ENCODE measurements around the gene NLRP2B.

DNA sequence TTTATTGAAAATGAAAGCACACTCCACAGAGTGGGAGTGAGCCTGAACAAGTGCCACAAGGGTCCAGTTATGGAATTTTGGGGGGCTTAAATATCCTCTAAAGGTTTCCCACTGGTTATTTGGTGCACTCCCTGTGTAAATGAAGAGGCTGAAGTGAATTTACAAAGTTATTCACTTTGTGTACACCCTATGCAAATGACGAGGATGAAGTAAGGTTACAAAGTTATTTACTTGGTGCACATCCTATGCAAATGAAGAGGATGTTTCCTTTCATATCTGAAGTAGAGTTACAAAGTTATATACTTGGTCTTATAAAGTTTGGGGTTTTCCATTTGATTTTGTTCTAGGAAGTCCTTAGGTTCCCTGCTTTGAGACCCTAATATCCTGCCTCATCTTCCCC is 13.1 kb downstream of the NLRP2B start:
- TF ChIP-seq, protein P1, sequence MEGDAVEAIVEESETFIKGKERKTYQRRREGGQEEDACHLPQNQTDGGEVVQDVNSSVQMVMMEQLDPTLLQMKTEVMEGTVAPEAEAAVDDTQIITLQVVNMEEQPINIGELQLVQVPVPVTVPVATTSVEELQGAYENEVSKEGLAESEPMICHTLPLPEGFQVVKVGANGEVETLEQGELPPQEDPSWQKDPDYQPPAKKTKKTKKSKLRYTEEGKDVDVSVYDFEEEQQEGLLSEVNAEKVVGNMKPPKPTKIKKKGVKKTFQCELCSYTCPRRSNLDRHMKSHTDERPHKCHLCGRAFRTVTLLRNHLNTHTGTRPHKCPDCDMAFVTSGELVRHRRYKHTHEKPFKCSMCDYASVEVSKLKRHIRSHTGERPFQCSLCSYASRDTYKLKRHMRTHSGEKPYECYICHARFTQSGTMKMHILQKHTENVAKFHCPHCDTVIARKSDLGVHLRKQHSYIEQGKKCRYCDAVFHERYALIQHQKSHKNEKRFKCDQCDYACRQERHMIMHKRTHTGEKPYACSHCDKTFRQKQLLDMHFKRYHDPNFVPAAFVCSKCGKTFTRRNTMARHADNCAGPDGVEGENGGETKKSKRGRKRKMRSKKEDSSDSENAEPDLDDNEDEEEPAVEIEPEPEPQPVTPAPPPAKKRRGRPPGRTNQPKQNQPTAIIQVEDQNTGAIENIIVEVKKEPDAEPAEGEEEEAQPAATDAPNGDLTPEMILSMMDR (IDR thresholded peaks at IDR 0.05): no peak
- no peak for TF ChIP-seq POLR2A (IDR thresholded peaks at IDR 0.05)

Measured in right lobe of liver (tissue), 4 donors.